RWPE2 (cell line): ENCODE results near the gene PTCH1.

Source experiments
- ATAC-seq: fragments of 200-7000 bp; cut with Tn5 transposase; 3 replicates; pipeline ENCODE4 v1.9.1; 2021; ENCODE audit warnings: low read depth
- DNase-seq: peaks from one replicate; pipeline ENCODE4 v3.0.0-alpha.2; 2020; ENCODE audit warnings: low spot score
- H3K27ac ChIP-seq: fragments of 450-650 bp; 2 replicates; pipeline ENCODE4 v1.5.1; 2017; ENCODE audit warnings: mild to moderate bottlenecking; ENCODE audit not compliant: poor library complexity, severe bottlenecking
- H3K27me3 ChIP-seq: fragments of 250-450 bp; sonication (Bioruptor Pico); 2 replicates; pipeline ENCODE4 v1.5.1; 2021; ENCODE audit warnings: mild to moderate bottlenecking, moderate library complexity; ENCODE audit not compliant: insufficient read depth, poor library complexity, severe bottlenecking
- H3K36me3 ChIP-seq: fragments of 250-450 bp; sonication (Bioruptor Pico); 2 replicates; pipeline ENCODE4 v1.5.1; 2020; ENCODE audit warnings: low read depth, mild to moderate bottlenecking, moderate library complexity
- H3K4me1 ChIP-seq: fragments of 250-450 bp; sonication (Bioruptor Pico); 2 replicates; pipeline ENCODE4 v1.5.1; 2021; ENCODE audit warnings: mild to moderate bottlenecking, moderate library complexity; ENCODE audit not compliant: insufficient read depth, poor library complexity, severe bottlenecking
- H3K4me3 ChIP-seq: fragments of 250-450 bp; sonication (Bioruptor Pico); 2 replicates; pipeline ENCODE4 v1.5.1; 2021; ENCODE audit warnings: mild to moderate bottlenecking, moderate library complexity; ENCODE audit not compliant: severe bottlenecking
- H3K9me3 ChIP-seq: fragments of 250-450 bp; sonication (Bioruptor Pico); 2 replicates; pipeline ENCODE4 v1.5.1; 2021; ENCODE audit warnings: mild to moderate bottlenecking, moderate library complexity; ENCODE audit not compliant: severe bottlenecking
- CTCF ChIP-seq: fragments of 450-650 bp; IDR thresholded peaks from one replicate; pipeline ENCODE4 v1.5.1; 2017; ENCODE audit warnings: mild to moderate bottlenecking, moderate library complexity; ENCODE audit not compliant: poor library complexity, severe bottlenecking

The PTCH1 gene

GRCh38 chr9:95509851-95510708 is 6.7 kb downstream of the PTCH1 start:
- ATAC-seq, result no peak
- H3K27me3 ChIP-seq, result no peaks in the 10 kb centered on the region

GRCh38 chr9:95508968-95509850 is 7.6 kb downstream of the PTCH1 start:
- no peak for TF ChIP-seq CTCF
- DNase-seq (peak; percentile 83), ATAC-seq (peak; percentile 28)
- no peaks in the 10 kb centered on the region for H3K9me3 ChIP-seq
- no peaks in the 10 kb centered on the region for H3K4me1 ChIP-seq
- H3K36me3 ChIP-seq, result no peaks in the 10 kb centered on the region
- peak overlapping the region; percentile 49 for H3K4me3 ChIP-seq
- H3K27me3 ChIP-seq, result no peaks in the 10 kb centered on the region
- H3K27ac ChIP-seq, result peak overlapping the region; percentile 90

More at GRCh38 chr9:95509851-95510708, 6.7 kb downstream of the PTCH1 start:
- Histone ChIP-seq H3K9me3 (no peaks in the 10 kb centered on the region), H3K36me3 (no peaks in the 10 kb centered on the region), H3K4me1 (no peaks in the 10 kb centered on the region), H3K4me3 (peak overlapping the region; percentile 49), H3K27ac (peak overlapping the region; percentile 90)
- no peak for DNase-seq
- TF ChIP-seq CTCF, result no peak

GRCh38 chr9:95508242-95508967 is 8.4 kb downstream of the PTCH1 start:
- TF ChIP-seq CTCF, result no peak
- no peak for ATAC-seq

GRCh38 chr9:95507464-95508241 is 9.1 kb downstream of the PTCH1 start:
- peaks cover 3% of the 10 kb centered on the region for H3K4me1 ChIP-seq
- no peak for TF ChIP-seq CTCF
- H3K27me3 ChIP-seq, result no peaks in the 10 kb centered on the region
- DNase-seq (no peak), ATAC-seq (0 out of 3 replicates have a peak, but pooled peaks have one; percentile 3)
- H3K27ac ChIP-seq, result peak overlapping the region; percentile 90
- H3K36me3 ChIP-seq, result no peaks in the 10 kb centered on the region
- H3K4me3 ChIP-seq, result peak overlapping the region; percentile 49
- H3K9me3 ChIP-seq, result no peaks in the 10 kb centered on the region

More at GRCh38 chr9:95508242-95508967, 8.4 kb downstream of the PTCH1 start:
- H3K9me3 ChIP-seq, result no peaks in the 10 kb centered on the region
- no peak for DNase-seq
- peaks cover 3% of the 10 kb centered on the region for H3K4me1 ChIP-seq
- H3K27me3 ChIP-seq, result no peaks in the 10 kb centered on the region
- peak overlapping the region; percentile 90 for H3K27ac ChIP-seq
- no peaks in the 10 kb centered on the region for H3K36me3 ChIP-seq
- H3K4me3 ChIP-seq, result peak overlapping the region; percentile 49
